H1 (cell line): ENCODE data around the gene PPP1R9A. TPM values are rescaled to one million over a fixed set of nuclear protein-coding genes. Genes with fewer than 3 reads are reported as not detected.

Source experiments
- CTCF ChIA-PET: fragments of 300-600 bp; sonication (Branson Sonifier 250); formaldehyde crosslinking; loops from one replicate; lab custom pipeline; 2021; ENCODE audit not compliant: partially characterized antibody; lab: Charles Lee
- POLR2A ChIA-PET: fragments of 300-600 bp; sonication (Branson Sonifier 250); formaldehyde crosslinking; loops from one replicate; lab custom pipeline; 2021; ENCODE audit warnings: inconsistent platforms; ENCODE audit not compliant: partially characterized antibody; lab: Charles Lee
- DNase-seq, 2 experiments: peaks; one replicate each; pipeline versions ENCODE4 v3.0.0 to v3.0.0-alpha.2; 2010 to 2022; ENCODE audit warnings: low spot score in 2 of 2, low read depth in 1 of 2, mixed read lengths in 1 of 2
- FAIRE-seq: peaks from 2 replicates; lab custom pipeline; 2011; peaks lifted over from hg19 to GRCh38; lab: Jason Lieb, UNC
- H2AFZ ChIP-seq: 2 replicates; pipeline ENCODE4 v1.8.1; 2012; ENCODE audit warnings: low read length, inconsistent platforms
- H2AK5ac ChIP-seq: 2 replicates; pipeline ENCODE4 v1.6.1; 2013; ENCODE audit warnings: low read depth, low read length
- H2BK120ac ChIP-seq: replicated peaks from 2 replicates; pipeline ENCODE3; 2013; ENCODE audit warnings: low read depth, low read length, inconsistent platforms
- H2BK12ac ChIP-seq: 2 replicates; pipeline ENCODE4 v1.6.1; 2013; ENCODE audit warnings: low read depth, low read length
- H2BK15ac ChIP-seq: 2 replicates; pipeline ENCODE4 v1.6.1; 2013; ENCODE audit warnings: low read length
- H2BK20ac ChIP-seq: 2 replicates; pipeline ENCODE4 v1.6.1; 2013; ENCODE audit warnings: low read length
- H2BK5ac ChIP-seq: 2 replicates; pipeline ENCODE4 v1.6.1; 2013; ENCODE audit warnings: low read depth, low read length
- H3K14ac ChIP-seq: 2 replicates; pipeline ENCODE4 v1.6.1; 2013; ENCODE audit warnings: inconsistent platforms; ENCODE audit not compliant: insufficient read length
- H3K18ac ChIP-seq: 2 replicates; pipeline ENCODE4 v1.6.1; 2013; ENCODE audit warnings: low read length; ENCODE audit errors: extremely low read depth
- H3K23ac ChIP-seq: 2 replicates; pipeline ENCODE4 v1.6.1; 2013; ENCODE audit warnings: inconsistent platforms; ENCODE audit not compliant: insufficient read length
- H3K23me2 ChIP-seq: 2 replicates; pipeline ENCODE4 v1.6.1; 2013; ENCODE audit warnings: low read depth, low read length
- H3K27ac ChIP-seq: 2 replicates; pipeline ENCODE4 v1.6.1; 2011; ENCODE audit warnings: low read depth, low read length, inconsistent platforms
- H3K27me3 ChIP-seq, 4 experiments: replicated peaks in 1 of 4; 1 replicate in 1 of 4; 2 replicates in 3 of 4; pipeline versions ENCODE4 v1.6.1 to v1.8.1; 2011 to 2013; ENCODE audit warnings: low read length in 3 of 4, mild to moderate bottlenecking in 3 of 4, inconsistent platforms in 2 of 4, mixed read lengths in 2 of 4, moderate library complexity in 1 of 4; ENCODE audit not compliant: control insufficient read depth in 3 of 4, insufficient read depth in 3 of 4; ENCODE audit errors: extremely low read depth in 1 of 4
- H3K36me3 ChIP-seq, 4 experiments: 2 replicates each; pipeline versions ENCODE4 v1.6.1 to v1.8.1; 2011 to 2013; ENCODE audit warnings: mild to moderate bottlenecking in 4 of 4, low read length in 3 of 4, moderate library complexity in 2 of 4, control low read depth in 1 of 4, inconsistent platforms in 1 of 4; ENCODE audit not compliant: insufficient read depth in 4 of 4, control insufficient read depth in 2 of 4
- H3K4ac ChIP-seq: replicated peaks from 2 replicates; pipeline ENCODE3; 2013; ENCODE audit warnings: low read length, low read depth, mixed read lengths, inconsistent platforms; ENCODE audit not compliant: insufficient read length
- H3K4me1 ChIP-seq, 4 experiments: replicated peaks in 1 of 4; 1 replicate in 1 of 4; 2 replicates in 3 of 4; pipeline versions ENCODE4 v1.6.1 to v1.8.1; 2011 to 2013; ENCODE audit warnings: low read length in 3 of 4, inconsistent platforms in 2 of 4, mixed read lengths in 1 of 4; ENCODE audit not compliant: insufficient read depth in 4 of 4, control insufficient read depth in 3 of 4
- H3K4me2 ChIP-seq, 2 experiments: 2 replicates each; pipeline versions ENCODE4 v1.6.1 to v1.8.1; 2011 to 2013; ENCODE audit warnings: low read depth in 2 of 2, low read length in 2 of 2, control low read depth in 1 of 2, inconsistent platforms in 1 of 2, mild to moderate bottlenecking in 1 of 2; ENCODE audit not compliant: insufficient read depth in 1 of 2
- H3K4me3 ChIP-seq, 4 experiments: fragments of 200-600, 300-600 bp in 1 of 4; sonication (generic), shearing (Covaris generic), sonication (Bioruptor Twin) in 1 of 4; 2 replicates each; pipeline versions ENCODE4 v1.5.1 to v1.8.1; 2011 to 2016; ENCODE audit warnings: low read length in 4 of 4, low read depth in 3 of 4, control low read depth in 2 of 4, inconsistent platforms in 2 of 4, mild to moderate bottlenecking in 2 of 4, mixed read lengths in 1 of 4, moderate library complexity in 1 of 4; ENCODE audit not compliant: insufficient read depth in 2 of 4; ENCODE audit errors: extremely low read depth in 1 of 4
- H3K56ac ChIP-seq: replicated peaks from 2 replicates; pipeline ENCODE3; 2013; ENCODE audit warnings: low read depth, mild to moderate bottlenecking, mixed read lengths, low read length, inconsistent platforms; ENCODE audit not compliant: insufficient read length
- H3K79me1 ChIP-seq: 2 replicates; pipeline ENCODE4 v1.6.1; 2013; ENCODE audit warnings: low read depth, low read length, control low read depth
- H3K79me2 ChIP-seq, 2 experiments: 2 replicates each; pipeline versions ENCODE4 v1.6.1 to v1.8.1; 2012 to 2013; ENCODE audit warnings: low read length in 2 of 2, mild to moderate bottlenecking in 2 of 2, inconsistent platforms in 1 of 2; ENCODE audit not compliant: insufficient read depth in 2 of 2, control insufficient read depth in 1 of 2
- H3K9ac ChIP-seq, 4 experiments: replicated peaks in 1 of 4; 1 replicate in 1 of 4; 2 replicates in 3 of 4; pipeline versions ENCODE4 v1.6.1 to v1.8.1; 2011 to 2013; ENCODE audit warnings: low read depth in 3 of 4, low read length in 3 of 4, control low read depth in 2 of 4, mild to moderate bottlenecking in 2 of 4, moderate library complexity in 2 of 4, inconsistent platforms in 1 of 4; ENCODE audit errors: extremely low read depth in 1 of 4
- H3K9me3 ChIP-seq, 2 experiments: 2 replicates each; pipeline versions ENCODE4 v1.6.1 to v1.8.1; 2012 to 2013; ENCODE audit warnings: mild to moderate bottlenecking in 2 of 2, moderate library complexity in 2 of 2, control low read depth in 1 of 2, inconsistent platforms in 1 of 2, low read depth in 1 of 2, low read length in 1 of 2, mixed read lengths in 1 of 2; ENCODE audit not compliant: insufficient read depth in 2 of 2
- H4K20me1 ChIP-seq, 2 experiments: replicated peaks in 1 of 2; 2 replicates each; pipeline versions ENCODE3 to v1.8.1; 2011 to 2013; ENCODE audit warnings: inconsistent platforms in 2 of 2, low read length in 2 of 2, mild to moderate bottlenecking in 1 of 2; ENCODE audit not compliant: insufficient read depth in 2 of 2, control insufficient read depth in 1 of 2
- H4K5ac ChIP-seq: 2 replicates; pipeline ENCODE4 v1.6.1; 2013; ENCODE audit warnings: low read length, low read depth, mixed read lengths, inconsistent platforms; ENCODE audit not compliant: insufficient read length
- H4K8ac ChIP-seq: 2 replicates; pipeline ENCODE4 v1.8.0; 2013; ENCODE audit warnings: mild to moderate bottlenecking, moderate library complexity, low read length, inconsistent platforms; ENCODE audit not compliant: insufficient read depth; ENCODE audit errors: extremely low read depth
- H4K91ac ChIP-seq: replicated peaks from 2 replicates; pipeline ENCODE3; 2013; ENCODE audit warnings: low read length, mixed read lengths, inconsistent platforms; ENCODE audit not compliant: insufficient read length
- ASH2L ChIP-seq: fragments of 200-600, 300-600 bp; sonication (generic); IDR thresholded peaks from one replicate; pipeline ENCODE4 v1.7.1; 2017; ENCODE audit warnings: low read length
- CEBPB ChIP-seq: IDR thresholded peaks from 2 replicates; pipeline ENCODE4 v1.6.1; 2012; ENCODE audit warnings: low read depth, low read length
- EP300 ChIP-seq, 2 experiments: IDR thresholded peaks; 1 replicate in 1 of 2; 2 replicates in 1 of 2; pipeline ENCODE4 v1.6.1; 2011 to 2012; ENCODE audit warnings: low read depth in 2 of 2, low read length in 2 of 2, mild to moderate bottlenecking in 2 of 2, borderline replicate concordance in 1 of 2, inconsistent platforms in 1 of 2, moderate library complexity in 1 of 2
- GABPA ChIP-seq: IDR thresholded peaks from 2 replicates; pipeline ENCODE4 v1.6.1; 2011; ENCODE audit warnings: mild to moderate bottlenecking, low read length, moderate library complexity, borderline replicate concordance; ENCODE audit not compliant: insufficient read depth
- PHF8 ChIP-seq: fragments of 200-600 bp; sonication (generic); conservative IDR thresholded peaks from 2 replicates; pipeline ENCODE4 v1.7.1; 2012; ENCODE audit warnings: low read depth, mild to moderate bottlenecking, inconsistent platforms, low read length, moderate library complexity
- POU5F1 ChIP-seq: IDR thresholded peaks from 2 replicates; pipeline ENCODE4 v1.6.1; 2011; ENCODE audit warnings: low read depth, mild to moderate bottlenecking, low read length, moderate library complexity
- RAD21 ChIP-seq, 2 experiments: IDR thresholded peaks in 1 of 2; conservative IDR thresholded peaks in 1 of 2; 2 replicates each; pipeline ENCODE4 v1.6.1; 2011; ENCODE audit warnings: low read depth in 2 of 2, low read length in 2 of 2, improper control_type of control experiment in 1 of 2, inconsistent platforms in 1 of 2, mild to moderate bottlenecking in 1 of 2, moderate library complexity in 1 of 2
- SAP30 ChIP-seq: fragments of 300-600 bp; sonication (generic); IDR thresholded peaks from 2 replicates; pipeline ENCODE4 v1.7.1; 2012; ENCODE audit warnings: low read length, moderate library complexity, mild to moderate bottlenecking, inconsistent platforms; ENCODE audit not compliant: insufficient read depth, insufficient replicate concordance
- SIN3A ChIP-seq, 2 experiments: IDR thresholded peaks in 1 of 2; conservative IDR thresholded peaks in 1 of 2; 2 replicates each; pipeline ENCODE4 v1.6.1; 2011 to 2012; ENCODE audit warnings: low read length in 2 of 2, improper control_type of control experiment in 1 of 2, low read depth in 1 of 2, mild to moderate bottlenecking in 1 of 2
- SUZ12 ChIP-seq: fragments of 200-600 bp; sonication (generic); IDR thresholded peaks from 2 replicates; pipeline ENCODE4 v1.6.1; 2012; ENCODE audit warnings: mild to moderate bottlenecking, inconsistent platforms, low read length, moderate library complexity, mixed read lengths
- YY1 ChIP-seq: IDR thresholded peaks from 2 replicates; pipeline ENCODE4 v1.6.1; 2011; ENCODE audit warnings: low read depth, mild to moderate bottlenecking, low read length
- WGBS, 2 experiments: shearing (Covaris generic) in 1 of 2; methylation state at CpG; one replicate each; pipeline versions ENCODE4 v1.1.6 to v1.1.7; 2013 to 2015; ENCODE audit warnings: low lambda C conversion rate in 2 of 2, mixed read lengths in 2 of 2, inconsistent platforms in 1 of 2, low coverage in 1 of 2, missing lambda C conversion rate in 1 of 2; ENCODE audit not compliant: insufficient replicate concordance in 2 of 2, insufficient coverage in 1 of 2, insufficient read length in 1 of 2; ENCODE audit errors: extremely low coverage in 1 of 2, missing lambda C conversion rate in 1 of 2; 5-methylcytosine and 5-hydroxymethylcytosine counted together
- polyA plus RNA-seq, 7 experiments: library from polyadenylated mRNA; depleted of rRNA in 3 of 7; stranded (reverse) in 5 of 7; unstranded in 2 of 7; fragments of >200 nt in 5 of 7; fragments of 200-250 nt in 2 of 7; gene quantifications; 1 replicate in 5 of 7; 2 replicates in 1 of 7; 4 replicates in 1 of 7; pipeline versions ENCODE4 v1.2.1 to v1.2.3, GENCODE V29; 2011 to 2013; ENCODE audit warnings: missing spikeins in 2 of 7, mixed read lengths in 2 of 7
- total RNA-seq: library from RNA; stranded (reverse); fragmentation: NEBNext Ultra II Directional; extraction: Animal tissue kit (Norgen Biotek cat#: 25700); gene quantifications from 2 replicates; pipeline ENCODE4 v1.2.1, GENCODE V29; 2021
- TF ChIP-seq, protein P1 (sequence below): IDR thresholded peaks from 2 replicates; pipeline ENCODE4 v1.6.1; 2011; ENCODE audit warnings: low read length, improper control_type of control experiment

PPP1R9A gene
- total and polyA plus RNA-seq, 2 of the 8 experiments (the other 6 are each of a cell fraction or from before 2014, with no cell fraction given): 3.0 to 20.3 TPM

DNA sequence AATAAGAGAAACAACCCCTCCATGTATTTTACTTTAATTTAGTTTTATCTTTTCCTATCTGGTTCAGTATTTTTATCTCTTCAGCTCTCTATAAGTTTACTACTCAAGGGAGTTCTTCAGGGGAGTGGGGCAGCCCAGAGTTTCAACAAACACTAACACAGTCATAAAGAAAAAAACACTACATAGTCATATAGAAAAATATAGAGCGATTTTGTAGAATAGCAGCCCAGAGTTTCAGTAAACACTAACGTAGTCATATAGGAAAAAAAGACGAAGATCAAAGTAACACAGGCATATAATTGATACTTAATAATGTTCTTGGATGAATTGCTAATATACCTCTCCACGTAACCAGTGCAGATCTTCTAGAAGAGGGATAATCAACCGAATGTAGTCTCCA lies 362.2 kb downstream of the PPP1R9A start:
- peaks cover 0 to 9% (median 0%) of the 10 kb centered on the region in 4 experiments; a peak in 2 of 8 replicates for H3K36me3 ChIP-seq
- 0 out of 7 replicates have a peak, but pooled peaks cover 0 to 2% (median 0%) of the 10 kb centered on the region in 4 experiments for H3K4me1 ChIP-seq
- no peak overlapping the region for H3K56ac ChIP-seq
- H3K14ac ChIP-seq: no peak overlapping the region
- no peak overlapping the region for H3K23ac ChIP-seq
- no peaks in the 10 kb centered on the region for H3K27me3 ChIP-seq
- H3K23me2 ChIP-seq: no peaks in the 10 kb centered on the region
- no peak overlapping the region for H3K18ac ChIP-seq
- no peak overlapping the region for H3K4me2 ChIP-seq
- H4K5ac ChIP-seq: no peak overlapping the region
- CTCF ChIA-PET: interaction anchor here (0.8 kb wide), 1 partner anchor 17 kb away, joined by 3 read pairs; no protein-coding TSS in a partner anchor
- DNase-seq: no peak
- no peak overlapping the region for H2BK15ac ChIP-seq
- H3K9me3 ChIP-seq: no peaks in the 10 kb centered on the region
- no peak for FAIRE-seq
- no peaks in the 10 kb centered on the region for H3K79me2 ChIP-seq
- H2AK5ac ChIP-seq: no peak overlapping the region
- no peak overlapping the region for H3K9ac ChIP-seq
- H2BK120ac ChIP-seq: no peak overlapping the region
- no peak overlapping the region for H2BK20ac ChIP-seq
- no peaks in the 10 kb centered on the region for H4K20me1 ChIP-seq
- H2AFZ ChIP-seq: no peak overlapping the region
- WGBS, 2 experiments: 88% methylated on average over 5 of the region's 5 CpGs; no CpG with 5 or more reads in 1 of the 2 experiments
- no peaks in the 10 kb centered on the region for H3K79me1 ChIP-seq
- H3K4me3 ChIP-seq: no peak overlapping the region
- no peak overlapping the region for H3K27ac ChIP-seq
- H3K4ac ChIP-seq: no peak overlapping the region
- POLR2A ChIA-PET: no interaction called here
- no peak overlapping the region for H2BK12ac ChIP-seq
- no peak overlapping the region for H4K91ac ChIP-seq
- H4K8ac ChIP-seq: no peak overlapping the region
- H2BK5ac ChIP-seq: no peak overlapping the region
- TF ChIP-seq POU5F1: no peak
- no peak for TF ChIP-seq RAD21 (IDR thresholded peaks at IDR 0.05 in 1 of 2, conservative IDR thresholded peaks at IDR 0.05 in 1 of 2; ENCODE audit: low read depth in 2 of 2, low read length in 2 of 2)
- TF ChIP-seq SUZ12: no peak
- TF ChIP-seq ASH2L: no peak
- no peak for TF ChIP-seq EP300 (IDR thresholded peaks at IDR 0.05; ENCODE audit: borderline replicate concordance in 1 of 2, low read depth in 2 of 2, low read length in 2 of 2)
- no peak for TF ChIP-seq CEBPB
- no peak for TF ChIP-seq YY1
- TF ChIP-seq SIN3A (conservative IDR thresholded peaks at IDR 0.05 in 1 of 2, IDR thresholded peaks at IDR 0.05 in 1 of 2; ENCODE audit: low read depth in 1 of 2, low read length in 2 of 2): no peak
- TF ChIP-seq, protein P1, sequence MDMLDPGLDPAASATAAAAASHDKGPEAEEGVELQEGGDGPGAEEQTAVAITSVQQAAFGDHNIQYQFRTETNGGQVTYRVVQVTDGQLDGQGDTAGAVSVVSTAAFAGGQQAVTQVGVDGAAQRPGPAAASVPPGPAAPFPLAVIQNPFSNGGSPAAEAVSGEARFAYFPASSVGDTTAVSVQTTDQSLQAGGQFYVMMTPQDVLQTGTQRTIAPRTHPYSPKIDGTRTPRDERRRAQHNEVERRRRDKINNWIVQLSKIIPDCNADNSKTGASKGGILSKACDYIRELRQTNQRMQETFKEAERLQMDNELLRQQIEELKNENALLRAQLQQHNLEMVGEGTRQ: no peak
- TF ChIP-seq PHF8: no peak
- TF ChIP-seq SAP30: no peak
- TF ChIP-seq GABPA: no peak
